OCI-LY7 (cell line): ENCODE results near the gene TNXB. TPM values are rescaled to one million over a fixed set of nuclear protein-coding genes. Genes with fewer than 3 reads are reported as not detected.

Experiments
- BruUV-seq: library from RNA; stranded (reverse); fragments of 400-500 nt; replicated peaks from 2 replicates; lab custom pipeline; 2021; lab: Mats Ljungman, UMichigan
- CTCF ChIA-PET: fragments of 300-600 bp; sonication (Branson Sonifier 250); formaldehyde crosslinking; loops from one replicate; lab custom pipeline; 2022; ENCODE audit warnings: antibody characterized with exemption; ENCODE audit not compliant: unreplicated experiment; lab: Charles Lee
- POLR2A ChIA-PET: fragments of 300-600 bp; sonication (Branson Sonifier 250); formaldehyde crosslinking; loops from one replicate; lab custom pipeline; 2022; ENCODE audit warnings: antibody characterized with exemption; lab: Charles Lee
- DNase-seq: peaks from one replicate; pipeline ENCODE4 v3.0.0-alpha.2; 2015; ENCODE audit warnings: low spot score
- H2AFZ ChIP-seq: fragments of 200-600 bp; sonication (generic), shearing (Covaris generic); 2 replicates; pipeline ENCODE4 v1.6.1; 2014; ENCODE audit warnings: mild to moderate bottlenecking, antibody characterized with exemption, low read length, moderate library complexity
- H3K27ac ChIP-seq: fragments of 200-600 bp; sonication (generic); 2 replicates; pipeline ENCODE4 v1.5.1; 2014; ENCODE audit warnings: mixed run types, low read depth, mild to moderate bottlenecking, moderate library complexity, low read length, inconsistent platforms; ENCODE audit not compliant: poor library complexity, severe bottlenecking
- H3K36me3 ChIP-seq: fragments of 200-600 bp; sonication (generic); 2 replicates; pipeline ENCODE4 v1.6.1; 2014; ENCODE audit warnings: mild to moderate bottlenecking, antibody characterized with exemption, low read length, moderate library complexity, mixed read lengths; ENCODE audit not compliant: insufficient read depth
- H3K4me1 ChIP-seq: fragments of 200-600 bp; sonication (generic); 2 replicates; pipeline ENCODE4 v1.5.1; 2014; ENCODE audit warnings: mild to moderate bottlenecking, low read length; ENCODE audit not compliant: insufficient read depth, poor library complexity, severe bottlenecking
- H3K4me2 ChIP-seq: fragments of 200-600 bp; sonication (generic); 2 replicates; pipeline ENCODE4 v1.6.1; 2014; ENCODE audit warnings: mild to moderate bottlenecking, low read length
- H3K4me3 ChIP-seq: fragments of 200-600 bp; sonication (generic); 2 replicates; pipeline ENCODE4 v1.5.1; 2014; ENCODE audit warnings: mild to moderate bottlenecking, low read depth, low read length; ENCODE audit not compliant: poor library complexity, severe bottlenecking
- H3K79me2 ChIP-seq: fragments of 200-600 bp; sonication (generic); 2 replicates; pipeline ENCODE4 v1.6.1; 2016; ENCODE audit warnings: low read depth, mild to moderate bottlenecking, low read length, moderate library complexity, mixed read lengths; ENCODE audit not compliant: insufficient read depth
- H3K9me2 ChIP-seq: fragments of 200-600 bp; sonication (generic); 2 replicates; pipeline ENCODE4 v1.6.1; 2016; ENCODE audit warnings: mild to moderate bottlenecking, low read length, mixed read lengths; ENCODE audit not compliant: insufficient read depth
- H3K9me3 ChIP-seq: fragments of 200-600 bp; sonication (generic); 2 replicates; pipeline ENCODE4 v1.6.1; 2014; ENCODE audit warnings: mild to moderate bottlenecking, mixed run types, low read length, mixed read lengths
- H4K20me1 ChIP-seq: fragments of 200-600 bp; sonication (generic); 2 replicates; pipeline ENCODE4 v1.6.1; 2014; ENCODE audit warnings: mild to moderate bottlenecking, antibody characterized with exemption, low read length, moderate library complexity, mixed read lengths; ENCODE audit not compliant: insufficient read depth
- CTCF ChIP-seq: fragments of 200-600 bp; sonication (generic); conservative IDR thresholded peaks from 2 replicates; pipeline ENCODE4 v1.5.1; 2014; ENCODE audit warnings: mild to moderate bottlenecking, antibody characterized with exemption, low read length, moderate library complexity, mixed read lengths
- EZH2phosphoT487 ChIP-seq: fragments of 200-600 bp; sonication (generic); IDR thresholded peaks from 2 replicates; pipeline ENCODE4 v1.6.1; 2018; ENCODE audit warnings: low read depth, borderline replicate concordance, mild to moderate bottlenecking, mixed run types, antibody characterized with exemption, low read length, moderate library complexity, mixed read lengths
- intact Hi-C: fragments of 100-400 bp; cut with micrococcal nuclease; formaldehyde crosslinking; loops from one replicate; pipeline ENCODE4 v1.10.0; 2022; ENCODE audit not compliant: unreplicated experiment
- total RNA-seq, 2 experiments: library from RNA; depleted of rRNA in 1 of 2; stranded (reverse); fragments of >200 nt in 1 of 2; shearing (Covaris generic) in 1 of 2; gene quantifications; 2 replicates each; pipeline ENCODE4 v1.2.3, GENCODE V29; 2014 to 2022

The TNXB gene
- total RNA-seq, 2 experiments from 2014 or later, result 1.7 to 9.2 TPM

- POLR2A ChIA-PET, result no interaction called here
- H3K79me2 ChIP-seq, result no peaks in the 10 kb centered on the region; the same call in 1 of the 2 replicates
- no peaks in the 10 kb centered on the region for H3K9me3 ChIP-seq
- intact Hi-C loops, result no loop called here
- TF ChIP-seq CTCF (no peak), EZH2phosphoT487 (no peak)
- no peak overlapping the region for H3K4me3 ChIP-seq
- peaks cover 40% of the 10 kb centered on the region for H3K36me3 ChIP-seq
- H3K9me2 ChIP-seq, result no peaks in the 10 kb centered on the region
- no peak overlapping the region for H2AFZ ChIP-seq
- H3K4me1 ChIP-seq, result peaks cover 23% of the 10 kb centered on the region
- no peak for DNase-seq
- H3K4me2 ChIP-seq, result no peak overlapping the region
- no peak overlapping the region for H3K27ac ChIP-seq
- BruUV-seq, result no TSS peak
- CTCF ChIA-PET, result no interaction called here
- H4K20me1 ChIP-seq, result no peaks in the 10 kb centered on the region
Observed at GRCh38 chr6:32156891-32157290, 47.8 kb upstream of the TNXB start.

GRCh38 chr6:32154514-32155161 lies 45.5 kb upstream of the TNXB start:
- Histone ChIP-seq H3K27ac (peak overlapping the region; percentile 62), H3K9me3 (no peaks in the 10 kb centered on the region), H3K9me2 (no peaks in the 10 kb centered on the region), H3K4me3 (peak overlapping the region; percentile 80), H3K79me2 (no peaks in the 10 kb centered on the region; the same call in 1 of the 2 replicates), H2AFZ (peak overlapping the region; percentile 55), H3K4me2 (peak overlapping the region; percentile 82), H3K36me3 (peaks cover 35% of the 10 kb centered on the region), H4K20me1 (no peaks in the 10 kb centered on the region), H3K4me1 (peaks cover 23% of the 10 kb centered on the region)
- no peak for TF ChIP-seq EZH2phosphoT487
- peak; percentile 75 for TF ChIP-seq CTCF
- intact Hi-C loops, result loop anchor here (1.0 to 2.0 kb wide), 6 partner anchors 22 to 70 kb away; partner anchors contain the start of genes AGPAT1, FKBPL and NOTCH4
- ChIA-PET CTCF (interaction anchor here (1.1 kb wide), 1 partner anchor 27 kb away, joined by 7 read pairs; the partner anchor contains the start of gene ATF6B), POLR2A (interaction anchor here (0.7 kb wide), 1 partner anchor 22 kb away, joined by 4 read pairs; no protein-coding TSS in a partner anchor)
- peak; percentile 92 for DNase-seq
- BruUV-seq, result TSS peak; percentile 80
